Skin epidermis (tissue), 12 donors: Measurements from ENCODE around the gene GOLGA2.
"Not testable (repeated sequence)": the region's sequence is repeated elsewhere in the genome, so short reads cannot be mapped to it uniquely, and the experiment has no call there.

ENCODE experiments used
- H3K27ac ChIP-seq, 21 experiments: fragments of 200-600 bp; sonication (generic) in 11 of 21; one replicate each; pipeline ENCODE4 v1.5.0; 2020; ENCODE audit warnings: mild to moderate bottlenecking in 3 of 21, inconsistent platforms in 2 of 21, moderate library complexity in 2 of 21
- H3K4me3 ChIP-seq, 7 experiments: fragments of 200-600 bp; sonication (generic) in 2 of 7; one replicate each; pipeline ENCODE4 v1.5.0; 2020; ENCODE audit warnings: inconsistent platforms in 2 of 7, mild to moderate bottlenecking in 2 of 7, moderate library complexity in 1 of 7

GOLGA2 gene

DNA sequence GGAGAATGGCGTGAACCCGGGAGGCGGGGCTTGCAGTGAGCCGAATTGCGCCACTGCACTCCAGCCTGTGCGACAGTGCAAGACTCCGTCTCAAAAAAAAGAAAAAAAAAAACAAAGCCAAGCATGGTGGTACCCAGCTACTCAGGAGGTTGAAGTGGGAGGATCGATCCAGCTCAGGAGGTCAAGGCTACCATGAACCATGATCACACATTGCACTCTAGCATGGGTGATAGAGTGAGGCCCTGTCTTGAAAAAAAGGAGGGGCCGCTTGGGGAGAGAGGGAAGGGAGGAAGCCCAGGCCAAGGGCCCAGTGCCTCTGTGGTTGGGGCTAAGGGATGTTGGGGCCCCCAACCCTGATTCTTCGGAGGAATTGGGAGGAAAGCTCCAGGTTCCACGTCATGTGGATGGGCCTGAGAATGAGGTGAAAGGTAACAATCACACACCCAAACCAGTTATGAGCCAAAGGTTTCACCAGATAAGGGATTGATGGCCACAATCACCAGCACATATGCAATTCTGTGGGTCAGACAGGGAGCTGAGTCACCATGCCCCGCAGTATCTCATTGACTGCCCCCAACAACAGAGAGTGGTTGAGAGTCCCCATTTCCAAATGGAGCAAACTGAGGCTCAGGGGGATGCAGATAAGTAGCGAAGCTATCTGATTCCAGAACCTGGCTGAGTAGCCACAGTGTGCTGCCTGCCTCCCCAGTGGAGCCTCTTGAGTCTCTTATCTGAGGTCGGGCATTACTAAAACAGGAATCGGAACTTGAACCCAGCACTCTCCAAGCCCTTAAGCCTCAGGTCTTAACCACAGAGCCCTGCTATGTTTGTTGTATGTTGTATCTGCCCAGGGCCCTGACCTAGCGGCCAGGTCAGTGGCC lies 20.8 kb upstream of the GOLGA2 start:
- H3K27ac ChIP-seq: peak overlapping the region in 7 of 21 experiments; percentile 4 to 42 (median 14)
- no peak overlapping the region for H3K4me3 ChIP-seq

DNA sequence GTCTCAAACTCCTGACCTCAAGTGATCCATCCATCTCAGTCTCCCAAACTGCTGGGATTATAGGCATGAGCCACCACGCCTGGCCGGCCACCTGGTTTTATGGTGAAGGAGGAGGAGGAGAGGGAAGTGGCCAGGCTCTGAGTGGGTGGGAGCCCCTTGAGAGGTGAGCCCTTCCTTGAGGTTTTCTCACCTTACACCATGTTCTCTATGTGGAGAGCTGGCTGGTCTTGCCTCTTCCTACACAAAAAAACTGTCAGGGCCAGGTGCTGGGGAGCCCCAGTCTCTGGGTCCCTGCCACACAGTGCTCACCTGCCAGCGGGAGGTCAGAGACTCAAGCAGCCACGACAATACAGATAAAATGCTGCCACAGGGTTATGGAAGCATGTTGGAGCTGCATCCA lies 18.3 kb upstream of the GOLGA2 start:
- no peak overlapping the region for H3K4me3 ChIP-seq
- no peak overlapping the region for H3K27ac ChIP-seq

DNA sequence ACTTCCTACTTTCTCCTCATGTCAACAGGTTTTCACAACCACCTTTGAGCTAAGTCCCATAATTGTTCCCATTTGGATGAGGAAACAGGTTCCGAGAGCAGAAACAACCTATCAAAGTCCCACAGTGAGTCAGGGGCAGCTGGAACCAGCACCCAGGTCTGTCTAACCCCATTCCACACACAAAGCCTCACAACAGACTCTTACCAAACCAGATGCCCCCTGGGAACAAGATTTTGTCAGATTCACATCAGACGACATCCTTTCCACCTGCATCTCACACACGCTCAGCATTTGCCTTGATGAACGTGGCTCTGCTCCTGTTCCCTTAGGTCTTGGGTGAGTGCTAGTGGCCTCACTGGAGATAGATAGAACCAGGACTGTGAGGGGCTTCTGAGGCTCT lies 17.3 kb upstream of the GOLGA2 start:
- Histone ChIP-seq H3K27ac (no peak overlapping the region), H3K4me3 (no peak overlapping the region)

- H3K27ac ChIP-seq: no peak overlapping the region
- H3K4me3 ChIP-seq: no peak overlapping the region
Observed at GRCh38 chr9:128292009-128292408, 16.2 kb upstream of the GOLGA2 start.

- no peak overlapping the region for H3K4me3 ChIP-seq
- no peak overlapping the region for H3K27ac ChIP-seq
Observed at GRCh38 chr9:128288273-128289004, 12.6 kb upstream of the GOLGA2 start.

- no peak overlapping the region for H3K4me3 ChIP-seq
- no peak overlapping the region for H3K27ac ChIP-seq
Observed at GRCh38 chr9:128286440-128286839, 10.6 kb upstream of the GOLGA2 start.

DNA sequence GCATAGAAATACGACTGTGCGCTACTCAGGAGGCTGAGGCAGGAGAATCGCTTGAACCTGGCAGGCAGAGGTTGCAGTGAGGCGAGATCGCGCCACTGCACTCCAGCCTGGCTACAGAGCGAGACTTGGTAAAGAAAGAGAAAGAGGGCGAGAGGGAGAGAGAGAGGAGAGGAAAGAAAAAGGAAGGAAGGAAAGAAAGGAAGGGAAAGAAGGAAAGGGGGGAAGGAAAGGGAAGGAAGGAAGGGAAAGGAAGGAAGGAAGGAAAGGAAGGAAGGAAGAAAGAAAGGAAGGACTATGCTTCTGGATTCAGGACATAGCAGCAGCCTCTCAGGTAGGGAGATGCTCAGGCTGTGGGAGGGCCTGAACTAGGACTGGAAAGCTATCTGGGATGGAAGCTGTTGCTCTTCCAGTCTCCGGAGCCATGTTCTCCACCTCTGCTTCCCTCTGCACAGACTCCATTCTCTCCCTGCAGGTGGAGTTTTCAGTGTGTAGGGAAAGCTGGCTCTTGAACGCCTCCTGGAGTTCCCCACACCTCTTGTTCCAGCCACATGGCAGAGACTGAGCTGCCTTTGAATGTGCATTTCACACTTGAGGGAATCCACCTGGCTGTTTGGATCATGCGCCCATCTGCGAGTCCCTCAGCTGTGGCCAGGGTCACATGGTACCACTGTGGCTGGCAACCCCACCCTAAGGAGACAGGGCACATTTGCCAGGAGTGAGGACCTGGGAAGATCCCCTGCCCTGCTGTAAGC lies 9.4 kb upstream of the GOLGA2 start:
- no peak overlapping the region for H3K4me3 ChIP-seq
- no peak overlapping the region for H3K27ac ChIP-seq

- H3K4me3 ChIP-seq: no peak overlapping the region
- no peak overlapping the region for H3K27ac ChIP-seq
Observed at GRCh38 chr9:128282500-128282899, 6.7 kb upstream of the GOLGA2 start.

- Histone ChIP-seq H3K27ac (no peak overlapping the region), H3K4me3 (no peak overlapping the region)
Observed at GRCh38 chr9:128280084-128280622, 4.3 kb upstream of the GOLGA2 start.

GRCh38 chr9:128279088-128280073 lies 3.6 kb upstream of the GOLGA2 start:
- H3K4me3 ChIP-seq: not testable (repeated sequence)

DNA sequence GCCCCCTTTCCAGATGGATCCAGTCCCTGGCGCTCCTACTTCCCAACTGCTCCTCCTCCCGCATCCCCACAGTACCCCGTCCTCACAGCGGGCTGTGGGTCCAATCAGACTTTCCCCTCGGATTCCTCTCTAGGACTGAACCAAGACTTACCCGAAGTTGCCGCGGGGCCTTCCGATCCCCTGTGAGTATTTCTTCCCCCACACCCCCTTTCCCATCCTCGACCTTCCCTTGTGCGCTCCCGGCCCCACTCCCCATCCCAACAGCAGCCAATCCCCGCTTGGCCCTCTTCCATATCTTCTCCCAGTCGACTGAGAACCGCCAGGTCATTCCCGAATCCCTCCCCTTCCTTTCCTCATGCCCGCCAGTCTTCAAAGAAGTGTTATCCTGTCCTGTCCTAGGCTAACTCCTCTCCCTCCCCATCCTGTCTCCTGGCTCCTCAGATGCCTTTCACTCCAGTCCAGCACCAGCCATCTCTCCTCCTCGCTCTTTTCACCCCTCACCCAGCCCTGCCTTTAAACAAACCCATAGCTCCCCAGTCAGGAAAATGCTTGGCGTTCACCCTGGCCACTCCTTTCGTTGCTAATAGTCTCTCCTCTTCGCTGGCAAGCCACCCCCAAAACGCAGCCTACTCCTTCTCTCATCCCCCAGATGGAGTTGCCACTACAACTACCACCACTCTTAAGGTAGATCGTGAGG lies 915 bp upstream of the GOLGA2 start:
- Histone ChIP-seq H3K4me3 (peak overlapping the region; percentile 52 to 93 (median 89)), H3K27ac (peak overlapping the region; percentile 35 to 98 (median 89))

More at GRCh38 chr9:128279088-128280073, 3.6 kb upstream of the GOLGA2 start:
- H3K27ac ChIP-seq: not testable (repeated sequence)

GRCh38 chr9:128276008-128276573 lies 284 bp upstream of the GOLGA2 start, which contains the start of gene SWI5:
Gene SWI5 (plus strand): TSS chr9:128276276.
- Histone ChIP-seq H3K4me3 (peak within 1 kb of the TSS; percentile 58 to 93 (median 89)), H3K27ac (peak within 1 kb of the TSS; percentile 80 to 99 (median 95))

DNA sequence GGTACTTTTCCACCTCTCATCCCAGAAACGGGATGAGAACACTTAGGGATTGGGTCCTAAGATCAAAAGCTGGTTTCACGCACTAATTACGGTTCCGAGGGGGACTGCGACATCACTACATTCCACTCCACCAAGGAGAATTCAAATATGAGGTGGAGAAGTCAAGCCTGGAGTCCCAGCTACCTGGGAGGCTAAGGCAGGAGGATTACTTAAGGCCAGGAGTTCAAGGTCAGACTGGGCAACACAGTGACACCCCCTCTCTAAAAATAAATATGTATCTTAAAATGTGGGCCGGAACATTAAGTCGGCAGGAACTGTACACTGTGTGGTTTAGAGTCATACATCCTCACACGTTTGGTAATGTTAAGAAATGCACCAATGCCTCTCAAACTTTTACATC lies 1.6 kb downstream of the GOLGA2 start:
- Histone ChIP-seq H3K27ac (peak overlapping the region in 7 of 21 experiments; percentile 10 to 99 (median 95)), H3K4me3 (peak overlapping the region in 2 of 7 experiments; percentile 89 to 93)

GRCh38 chr9:128271512-128271911 lies 4.3 kb downstream of the GOLGA2 start:
- Histone ChIP-seq H3K4me3 (no peak overlapping the region), H3K27ac (peak overlapping the region in 10 of 21 experiments; percentile 1 to 49 (median 28))

- H3K27ac ChIP-seq: peak overlapping the region in 12 of 21 experiments; percentile 1 to 49 (median 28)
- H3K4me3 ChIP-seq: no peak overlapping the region
Observed at GRCh38 chr9:128271112-128271511, 4.7 kb downstream of the GOLGA2 start.

DNA sequence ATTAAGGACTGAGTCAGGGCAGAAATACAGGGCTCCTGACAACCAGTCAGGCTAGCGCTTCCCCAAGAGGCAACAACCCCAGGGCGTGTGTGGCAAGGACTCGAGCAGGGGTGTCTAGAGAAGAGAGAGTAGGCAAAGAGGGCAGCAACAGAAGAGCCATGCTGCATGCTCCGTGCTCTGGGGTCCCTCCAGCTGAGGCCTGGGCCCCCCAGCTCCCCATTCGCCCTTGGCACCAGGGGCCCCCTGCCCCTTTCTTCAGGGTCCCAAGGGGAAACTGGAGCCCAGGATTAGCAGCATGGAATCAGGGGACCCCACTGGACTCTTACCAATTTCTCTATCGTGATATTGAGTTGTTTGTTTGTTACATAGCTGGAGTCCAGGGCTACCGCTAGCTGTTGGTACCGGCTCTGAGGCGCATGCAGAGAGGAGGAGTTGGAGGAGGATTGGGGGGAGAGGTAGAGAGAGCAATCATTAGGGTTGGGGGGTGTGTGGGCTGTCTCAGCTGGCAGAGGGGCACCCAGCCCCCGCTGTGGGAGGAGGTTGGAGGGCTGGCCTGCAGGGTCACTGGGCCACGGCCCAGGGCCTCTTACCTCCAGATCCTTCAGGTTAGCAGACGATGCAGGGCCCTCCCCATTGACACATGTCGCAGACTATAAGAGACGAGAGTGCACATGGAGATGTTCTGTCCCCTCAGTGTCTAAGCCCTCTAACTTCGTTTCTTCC lies 8.8 kb downstream of the GOLGA2 start:
- Histone ChIP-seq H3K4me3 (no peak overlapping the region), H3K27ac (peak overlapping the region in 1 of 21 experiments; percentile 5)

DNA sequence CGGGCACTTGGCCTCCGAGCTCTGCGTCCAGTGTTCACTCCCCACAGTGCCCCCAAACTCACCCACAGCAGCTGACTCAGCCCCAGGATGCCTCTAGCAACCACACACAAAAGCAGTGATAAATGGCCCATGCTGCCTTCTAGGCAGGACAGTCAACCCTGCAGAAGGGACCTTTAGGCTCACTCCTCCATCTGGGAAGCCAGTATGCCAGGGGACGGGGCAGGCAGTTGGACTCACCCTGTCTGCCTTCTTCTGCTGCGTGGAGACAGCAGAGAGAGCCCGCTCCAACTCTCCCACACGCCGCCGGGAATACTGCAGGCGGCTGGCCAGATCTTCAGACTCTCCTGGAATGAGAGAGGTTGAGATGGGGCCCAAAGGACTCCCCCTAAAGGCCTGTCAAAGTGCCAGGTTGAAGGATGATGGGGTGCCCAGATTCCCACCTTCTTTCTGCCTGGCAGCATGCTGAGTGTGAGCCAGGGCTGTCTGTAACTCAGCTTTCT lies 10.4 kb downstream of the GOLGA2 start:
- peak overlapping the region in 1 of 21 experiments; percentile 59 for H3K27ac ChIP-seq
- H3K4me3 ChIP-seq: no peak overlapping the region
